Caco-2 (cell line): Measurements from ENCODE around the gene PFKP. TPM values are rescaled to one million over a fixed set of nuclear protein-coding genes. Genes with fewer than 3 reads are reported as not detected.

ENCODE experiments used
- BruUV-seq: library from RNA; stranded (reverse); fragments of 400-500 nt; replicated peaks from 2 replicates; lab custom pipeline; 2021; lab: Mats Ljungman, UMichigan
- CTCF ChIA-PET: fragments of 300-600 bp; sonication (Branson Sonifier 250); formaldehyde crosslinking; loops from one replicate; lab custom pipeline; 2022; ENCODE audit warnings: antibody characterized with exemption; lab: Charles Lee
- POLR2A ChIA-PET: fragments of 300-600 bp; sonication (Branson Sonifier 250); formaldehyde crosslinking; loops from one replicate; lab custom pipeline; 2022; ENCODE audit warnings: antibody characterized with exemption; lab: Charles Lee
- DNase-seq, 2 experiments: peaks; one replicate each; pipeline versions ENCODE4 v3.0.0 to v3.0.0-alpha.2; 2020 to 2022
- H3K27me3 ChIP-seq: replicated peaks from 2 replicates; pipeline ENCODE4 v1.6.0; 2011; ENCODE audit warnings: low read length; ENCODE audit not compliant: control insufficient read depth, insufficient read depth
- H3K36me3 ChIP-seq: 2 replicates; pipeline ENCODE4 v1.5.1; 2011; ENCODE audit warnings: low read length; ENCODE audit not compliant: control insufficient read depth, insufficient read depth
- H3K4me1 ChIP-seq: fragments of 250-450 bp; sonication (Bioruptor Pico); 2 replicates; pipeline ENCODE4 v1.5.1; 2020; ENCODE audit warnings: mild to moderate bottlenecking
- H3K4me3 ChIP-seq: 2 replicates; pipeline ENCODE4 v1.5.1; 2011; ENCODE audit warnings: low read depth, mild to moderate bottlenecking, control low read depth, low read length
- H3K9me3 ChIP-seq: fragments of 250-450 bp; sonication (Bioruptor Pico); 2 replicates; pipeline ENCODE4 v1.5.1; 2020; ENCODE audit warnings: mild to moderate bottlenecking, moderate library complexity
- H3K27ac Mint-ChIP-seq: one replicate; pipeline ENCODE4 v1.8.0; 2022; ENCODE audit warnings: mixed read lengths; ENCODE audit not compliant: unreplicated experiment
- H3K27me3 Mint-ChIP-seq: one replicate; pipeline ENCODE4 v1.8.0; 2022; ENCODE audit warnings: mixed read lengths; ENCODE audit not compliant: insufficient read depth, unreplicated experiment
- H3K36me3 Mint-ChIP-seq: one replicate; pipeline ENCODE4 v1.8.0; 2022; ENCODE audit warnings: mild to moderate bottlenecking, mixed read lengths; ENCODE audit not compliant: insufficient read depth, unreplicated experiment
- H3K4me1 Mint-ChIP-seq: one replicate; pipeline ENCODE4 v1.8.0; 2022; ENCODE audit warnings: low read depth, mixed read lengths; ENCODE audit not compliant: unreplicated experiment
- H3K4me3 Mint-ChIP-seq: one replicate; pipeline ENCODE4 v1.8.0; 2022; ENCODE audit warnings: mild to moderate bottlenecking, moderate library complexity, mixed read lengths; ENCODE audit not compliant: unreplicated experiment
- H3K9me3 Mint-ChIP-seq: one replicate; pipeline ENCODE4 v1.8.0; 2022; ENCODE audit warnings: mixed read lengths; ENCODE audit not compliant: unreplicated experiment
- intact Hi-C: fragments of 100-400 bp; cut with micrococcal nuclease; formaldehyde crosslinking; loops from one replicate; pipeline ENCODE4 v1.10.0; 2022; ENCODE audit not compliant: unreplicated experiment
- total RNA-seq: library from RNA; stranded (reverse); gene quantifications from 2 replicates; pipeline ENCODE4 v1.2.3, GENCODE V29; 2022
- TF ChIP-seq, protein P1 (sequence below), 2 experiments: fragments of 200-600 bp in 1 of 2; IDR thresholded peaks; 1 replicate in 1 of 2; 2 replicates in 1 of 2; pipeline versions ENCODE4 v1.5.1 to v1.8.0; 2011 to 2022; ENCODE audit warnings: antibody characterized with exemption in 1 of 2, control low read depth in 1 of 2, inconsistent platforms in 1 of 2, low read depth in 1 of 2, low read length in 1 of 2, mild to moderate bottlenecking in 1 of 2, moderate library complexity in 1 of 2; ENCODE audit not compliant: insufficient read depth in 1 of 2, severe bottlenecking in 1 of 2, unreplicated experiment in 1 of 2

PFKP gene
- total RNA-seq, 1 experiment from 2014 or later = 218 TPM

DNA sequence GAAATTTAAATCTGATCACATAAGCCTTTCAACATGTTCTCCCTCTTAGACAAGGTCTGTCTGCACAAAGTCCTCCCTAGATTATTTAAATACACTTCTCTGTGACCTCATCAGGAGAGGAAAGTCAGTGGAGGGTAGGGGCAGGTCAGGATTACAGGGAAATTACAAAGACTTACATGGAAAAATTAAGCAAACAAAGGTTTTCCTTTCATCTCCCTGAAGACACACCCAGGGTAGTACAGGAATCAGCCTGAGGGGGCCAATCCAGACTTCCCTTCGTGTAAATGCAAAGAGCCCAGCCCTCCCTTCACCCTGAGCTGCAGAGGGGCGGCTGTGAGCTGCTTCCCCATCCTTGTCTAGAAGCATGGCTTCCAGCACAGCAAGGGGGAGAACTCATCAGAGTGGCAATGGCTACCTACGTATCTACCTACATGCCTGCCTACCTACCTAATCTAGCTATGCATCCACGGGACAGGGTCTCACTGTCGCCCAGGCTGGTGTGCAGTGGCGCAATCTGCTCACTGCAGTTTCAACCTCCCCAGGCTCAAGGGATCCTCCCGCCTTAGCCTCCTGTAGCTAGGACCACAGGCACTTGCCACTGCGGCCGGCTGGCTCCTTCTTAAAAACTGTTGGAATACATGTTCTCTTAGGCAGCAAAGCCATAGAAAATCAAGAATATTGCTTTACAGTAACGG lies 72.0 kb downstream of the PFKP start:
- H3K9me3 ChIP-seq = no peaks in the 10 kb centered on the region
- CTCF ChIA-PET = no interaction called here
- no peak overlapping the region for H3K4me3 ChIP-seq
- DNase-seq = peak in 1 of 2 experiments; percentile 53
- H3K4me3 Mint-ChIP-seq = no peak overlapping the region
- no TSS peak for BruUV-seq
- H3K9me3 Mint-ChIP-seq = no peaks in the 10 kb centered on the region
- H3K4me1 Mint-ChIP-seq = peaks cover 9% of the 10 kb centered on the region
- POLR2A ChIA-PET = interaction anchor here (0.5 kb wide), 1 partner anchor 63 kb away, joined by 4 read pairs; no protein-coding TSS in a partner anchor
- peaks cover 13% of the 10 kb centered on the region for H3K36me3 ChIP-seq
- peak overlapping the region; percentile 63 for H3K27ac Mint-ChIP-seq
- 0 out of 2 replicates have a peak, but pooled peaks cover 11% of the 10 kb centered on the region for H3K4me1 ChIP-seq
- no peaks in the 10 kb centered on the region for H3K27me3 Mint-ChIP-seq
- no peaks in the 10 kb centered on the region for H3K27me3 ChIP-seq
- intact Hi-C loops = no loop called here
- TF ChIP-seq, protein P1, sequence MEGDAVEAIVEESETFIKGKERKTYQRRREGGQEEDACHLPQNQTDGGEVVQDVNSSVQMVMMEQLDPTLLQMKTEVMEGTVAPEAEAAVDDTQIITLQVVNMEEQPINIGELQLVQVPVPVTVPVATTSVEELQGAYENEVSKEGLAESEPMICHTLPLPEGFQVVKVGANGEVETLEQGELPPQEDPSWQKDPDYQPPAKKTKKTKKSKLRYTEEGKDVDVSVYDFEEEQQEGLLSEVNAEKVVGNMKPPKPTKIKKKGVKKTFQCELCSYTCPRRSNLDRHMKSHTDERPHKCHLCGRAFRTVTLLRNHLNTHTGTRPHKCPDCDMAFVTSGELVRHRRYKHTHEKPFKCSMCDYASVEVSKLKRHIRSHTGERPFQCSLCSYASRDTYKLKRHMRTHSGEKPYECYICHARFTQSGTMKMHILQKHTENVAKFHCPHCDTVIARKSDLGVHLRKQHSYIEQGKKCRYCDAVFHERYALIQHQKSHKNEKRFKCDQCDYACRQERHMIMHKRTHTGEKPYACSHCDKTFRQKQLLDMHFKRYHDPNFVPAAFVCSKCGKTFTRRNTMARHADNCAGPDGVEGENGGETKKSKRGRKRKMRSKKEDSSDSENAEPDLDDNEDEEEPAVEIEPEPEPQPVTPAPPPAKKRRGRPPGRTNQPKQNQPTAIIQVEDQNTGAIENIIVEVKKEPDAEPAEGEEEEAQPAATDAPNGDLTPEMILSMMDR (IDR thresholded peaks at IDR 0.05; ENCODE audit: insufficient read depth in 1 of 2, low read depth in 1 of 2, low read length in 1 of 2, severe bottlenecking in 1 of 2, unreplicated experiment in 1 of 2) = no peak
- peaks cover 98% of the 10 kb centered on the region for H3K36me3 Mint-ChIP-seq

DNA sequence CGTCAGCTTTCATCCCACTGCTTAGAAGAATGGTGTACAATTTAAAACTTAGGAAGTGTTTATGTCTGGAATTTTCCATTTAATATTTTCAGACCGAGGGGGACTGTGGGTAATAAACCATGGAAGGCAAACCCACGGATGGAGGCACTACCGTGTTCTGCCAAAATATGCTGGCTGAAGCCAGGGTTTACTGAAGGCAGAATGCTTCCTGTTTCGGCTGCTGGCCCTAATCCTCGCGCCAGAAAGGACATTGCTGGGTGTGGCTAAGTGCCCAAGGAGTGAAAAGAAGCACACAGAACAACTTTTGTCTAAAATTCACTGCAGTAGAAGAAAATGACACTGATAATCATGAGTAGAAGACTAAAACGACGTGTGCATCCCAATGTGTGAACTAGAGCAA lies 72.9 kb downstream of the PFKP start:
- TF ChIP-seq, protein P1 (IDR thresholded peaks at IDR 0.05; ENCODE audit: insufficient read depth in 1 of 2, low read depth in 1 of 2, low read length in 1 of 2, severe bottlenecking in 1 of 2, unreplicated experiment in 1 of 2) = no peak
- Mint-ChIP-seq H3K27me3 (no peaks in the 10 kb centered on the region), H3K27ac (no peak overlapping the region), H3K4me1 (peaks cover 9% of the 10 kb centered on the region), H3K36me3 (peaks cover 98% of the 10 kb centered on the region), H3K9me3 (no peaks in the 10 kb centered on the region), H3K4me3 (no peak overlapping the region)
- DNase-seq = no peak
- Histone ChIP-seq H3K27me3 (no peaks in the 10 kb centered on the region), H3K4me3 (no peak overlapping the region), H3K4me1 (0 out of 2 replicates have a peak, but pooled peaks cover 11% of the 10 kb centered on the region), H3K36me3 (peaks cover 13% of the 10 kb centered on the region), H3K9me3 (no peaks in the 10 kb centered on the region)
- intact Hi-C loops = no loop called here
- ChIA-PET POLR2A (interaction anchor here (0.5 kb wide), 1 partner anchor 64 kb away, joined by 4 read pairs; no protein-coding TSS in a partner anchor), CTCF (no interaction called here)
- BruUV-seq = no TSS peak

GRCh38 chr10:3141351-3142005 lies 74.1 kb downstream of the PFKP start:
- POLR2A ChIA-PET = no interaction called here
- Histone ChIP-seq H3K4me3 (no peak overlapping the region), H3K36me3 (peaks cover 10% of the 10 kb centered on the region), H3K9me3 (no peaks in the 10 kb centered on the region), H3K4me1 (0 out of 2 replicates have a peak, but pooled peaks cover 11% of the 10 kb centered on the region), H3K27me3 (no peaks in the 10 kb centered on the region)
- Mint-ChIP-seq H3K9me3 (no peaks in the 10 kb centered on the region), H3K27ac (no peak overlapping the region), H3K27me3 (no peaks in the 10 kb centered on the region), H3K4me3 (no peak overlapping the region), H3K4me1 (peaks cover 9% of the 10 kb centered on the region), H3K36me3 (peaks cover 97% of the 10 kb centered on the region)
- no peak for DNase-seq
- BruUV-seq = no TSS peak
- TF ChIP-seq, protein P1 (IDR thresholded peaks at IDR 0.05; ENCODE audit: insufficient read depth in 1 of 2, low read depth in 1 of 2, low read length in 1 of 2, severe bottlenecking in 1 of 2, unreplicated experiment in 1 of 2) = no peak
- intact Hi-C loops = no loop called here
- CTCF ChIA-PET = no interaction called here
